HCT116 (cell line): Measurements from ENCODE around the gene SANBR. TPM values are rescaled to one million over a fixed set of nuclear protein-coding genes. Genes with fewer than 3 reads are reported as not detected.

Experiments used
- ATAC-seq: fragments of 200-7000 bp; cut with Tn5 transposase; 2 replicates; pipeline ENCODE4 v1.9.1; 2020; ENCODE audit warnings: mild to moderate bottlenecking, moderate library complexity
- BruUV-seq: library from RNA; stranded (reverse); fragments of 400-500 nt; replicated peaks from 2 replicates; lab custom pipeline; 2021; lab: Mats Ljungman, UMichigan
- CTCF ChIA-PET: fragments of 300-600 bp; sonication (Branson Sonifier 250); formaldehyde crosslinking; loops from one replicate; lab custom pipeline; 2021; ENCODE audit warnings: antibody characterized with exemption; lab: Charles Lee
- POLR2A ChIA-PET: fragments of 300-600, 350-600 bp; sonication (Branson Sonifier 250); formaldehyde crosslinking; loops from one replicate; lab custom pipeline; 2021; ENCODE audit warnings: antibody characterized with exemption; lab: Charles Lee
- RAD21 ChIA-PET, 2 experiments: fragments of 300-600 bp; sonication (Branson Sonifier 250); formaldehyde crosslinking; loops; one replicate each; lab custom pipeline; 2023; ENCODE audit warnings: low total read pairs in 2 of 2; ENCODE audit not compliant: uncharacterized antibody in 2 of 2, unreplicated experiment in 2 of 2, low non-redundant PET in 1 of 2; lab: Charles Lee
- DNase-seq: peaks from one replicate; pipeline ENCODE4 v3.0.0-alpha.2; 2010; ENCODE audit warnings: low read depth, low spot score
- H2AFZ ChIP-seq: fragments of 200-600 bp; shearing (Covaris generic), sonication (generic); 2 replicates; pipeline ENCODE4 v1.6.1; 2017; ENCODE audit warnings: low read depth, mixed run types, mixed read lengths, antibody characterized with exemption, low read length; ENCODE audit not compliant: poor library complexity, severe bottlenecking
- H3K27ac ChIP-seq: 2 replicates; pipeline ENCODE4 v1.5.1; 2012; ENCODE audit warnings: low read depth, low read length
- H3K27me3 ChIP-seq: fragments of 200-600 bp; sonication (generic); 2 replicates; pipeline ENCODE4 v1.6.1; 2016; ENCODE audit warnings: mixed run types, low read length, mixed read lengths; ENCODE audit not compliant: insufficient read depth
- H3K36me3 ChIP-seq, 2 experiments: fragments of 200-500 bp in 1 of 2; fragments of 200-600 bp in 1 of 2; sonication (Bioruptor generic) in 1 of 2; sonication (generic) in 1 of 2; 2 replicates each; pipeline versions ENCODE4 v1.5.1 to v1.6.1; 2014 to 2016; ENCODE audit warnings: low read length in 2 of 2, inconsistent platforms in 1 of 2, mixed read lengths in 1 of 2, mixed run types in 1 of 2; ENCODE audit not compliant: insufficient read depth in 2 of 2, control insufficient read depth in 1 of 2
- H3K4me1 ChIP-seq, 2 experiments: fragments of 200-600 bp in 1 of 2; sonication (generic) in 1 of 2; 2 replicates each; pipeline versions ENCODE4 v1.5.1 to v1.6.1; 2012 to 2017; ENCODE audit warnings: low read length in 2 of 2, inconsistent platforms in 1 of 2, mild to moderate bottlenecking in 1 of 2, mixed read lengths in 1 of 2, mixed run types in 1 of 2, moderate library complexity in 1 of 2; ENCODE audit not compliant: insufficient read depth in 2 of 2, control insufficient read depth in 1 of 2
- H3K4me2 ChIP-seq: fragments of 200-600 bp; sonication (generic); 2 replicates; pipeline ENCODE4 v1.6.1; 2017; ENCODE audit warnings: mixed run types, low read length, mixed read lengths
- H3K4me3 ChIP-seq, 2 experiments: fragments of 200-600 bp in 1 of 2; sonication (generic) in 1 of 2; replicated peaks in 1 of 2; 2 replicates each; pipeline ENCODE4 v1.5.1; 2011 to 2016; ENCODE audit warnings: low read length in 2 of 2, control low read depth in 1 of 2, low read depth in 1 of 2, mild to moderate bottlenecking in 1 of 2, mixed read lengths in 1 of 2, mixed run types in 1 of 2
- H3K79me2 ChIP-seq: fragments of 200-600 bp; sonication (generic); 2 replicates; pipeline ENCODE4 v1.6.1; 2017; ENCODE audit warnings: mild to moderate bottlenecking, mixed run types, low read length, moderate library complexity, mixed read lengths; ENCODE audit not compliant: insufficient read depth
- H3K9ac ChIP-seq: fragments of 200-600 bp; sonication (generic); 2 replicates; pipeline ENCODE4 v1.6.1; 2016; ENCODE audit warnings: low read length, mixed read lengths
- H3K9me2 ChIP-seq: fragments of 200-600 bp; sonication (generic), shearing (Covaris generic); 2 replicates; pipeline ENCODE4 v1.6.1; 2017; ENCODE audit warnings: mixed run types, mild to moderate bottlenecking, moderate library complexity; ENCODE audit not compliant: insufficient read depth
- H3K9me3 ChIP-seq, 2 experiments: fragments of 200-500 bp in 1 of 2; fragments of 200-600 bp in 1 of 2; sonication (Bioruptor generic) in 1 of 2; sonication (generic) in 1 of 2; 2 replicates each; pipeline ENCODE4 v1.6.1; 2014 to 2017; ENCODE audit warnings: low read length in 2 of 2, mixed read lengths in 2 of 2, inconsistent platforms in 1 of 2, low read depth in 1 of 2, mild to moderate bottlenecking in 1 of 2, mixed run types in 1 of 2, moderate library complexity in 1 of 2; ENCODE audit not compliant: control insufficient read depth in 1 of 2, insufficient read depth in 1 of 2
- H4K20me1 ChIP-seq: fragments of 200-600 bp; sonication (generic), shearing (Covaris generic); 2 replicates; pipeline ENCODE4 v1.6.1; 2017; ENCODE audit warnings: mixed run types, mild to moderate bottlenecking, moderate library complexity; ENCODE audit not compliant: insufficient read depth
- CBX3 ChIP-seq: IDR thresholded peaks from 2 replicates; pipeline ENCODE4 v1.6.1; 2012; ENCODE audit warnings: low read depth
- CTCF ChIP-seq, 3 experiments: fragments of 200-600 bp in 1 of 3; sonication (generic) in 1 of 3; IDR thresholded peaks in 2 of 3; conservative IDR thresholded peaks in 1 of 3; 2 replicates each; pipeline ENCODE4 v1.5.1; 2012 to 2017; ENCODE audit warnings: low read depth in 2 of 3, low read length in 2 of 3, antibody characterized with exemption in 1 of 3, borderline replicate concordance in 1 of 3, control low read depth in 1 of 3, mild to moderate bottlenecking in 1 of 3, mixed read lengths in 1 of 3, mixed run types in 1 of 3, moderate library complexity in 1 of 3; ENCODE audit not compliant: insufficient read depth in 1 of 3
- EZH2 ChIP-seq: fragments of 200-600 bp; sonication (generic); IDR thresholded peaks from 2 replicates; pipeline ENCODE4 v1.6.1; 2017; ENCODE audit warnings: antibody characterized with exemption, mixed run types
- JUND ChIP-seq: IDR thresholded peaks from 2 replicates; pipeline ENCODE4 v1.6.1; 2012
- MAX ChIP-seq: IDR thresholded peaks from 2 replicates; pipeline ENCODE4 v1.6.1; 2012
- POLR2AphosphoS5 ChIP-seq: IDR thresholded peaks from 2 replicates; pipeline ENCODE4 v1.6.1; 2011; ENCODE audit warnings: mild to moderate bottlenecking, low read depth, low read length, moderate library complexity
- SIN3A ChIP-seq: IDR thresholded peaks from 2 replicates; pipeline ENCODE4 v1.6.1; 2012; ENCODE audit warnings: low read depth
- SP1 ChIP-seq: IDR thresholded peaks from 2 replicates; pipeline ENCODE4 v1.6.1; 2012; ENCODE audit warnings: low read depth
- SRF ChIP-seq: IDR thresholded peaks from 2 replicates; pipeline ENCODE4 v1.6.1; 2012; ENCODE audit warnings: low read depth
- YY1 ChIP-seq: IDR thresholded peaks from 2 replicates; pipeline ENCODE4 v1.6.1; 2011; ENCODE audit warnings: low read length, low read depth, moderate library complexity, mild to moderate bottlenecking; ENCODE audit not compliant: insufficient replicate concordance; ENCODE audit errors: extremely low read depth
- intact Hi-C: fragments of 100-400 bp; cut with micrococcal nuclease; formaldehyde crosslinking; loops from 2 replicates; pipeline ENCODE4 v1.10.0; 2022
- total RNA-seq: library from RNA; stranded (reverse); gene quantifications from one replicate; pipeline ENCODE4 v1.2.1, GENCODE V29; 2021; ENCODE audit not compliant: unreplicated experiment
- TF ChIP-seq, protein P1 (sequence below): IDR thresholded peaks from 2 replicates; pipeline ENCODE4 v1.6.1; 2011; ENCODE audit warnings: mild to moderate bottlenecking, low read length, moderate library complexity; ENCODE audit not compliant: insufficient replicate concordance; ENCODE audit errors: extremely low read depth
- TF ChIP-seq, protein P2 (sequence below): IDR thresholded peaks from 2 replicates; pipeline ENCODE4 v1.6.1; 2012; ENCODE audit warnings: low read depth

The SANBR gene
- total RNA-seq, 1 experiment from 2014 or later = 4.6 TPM

DNA sequence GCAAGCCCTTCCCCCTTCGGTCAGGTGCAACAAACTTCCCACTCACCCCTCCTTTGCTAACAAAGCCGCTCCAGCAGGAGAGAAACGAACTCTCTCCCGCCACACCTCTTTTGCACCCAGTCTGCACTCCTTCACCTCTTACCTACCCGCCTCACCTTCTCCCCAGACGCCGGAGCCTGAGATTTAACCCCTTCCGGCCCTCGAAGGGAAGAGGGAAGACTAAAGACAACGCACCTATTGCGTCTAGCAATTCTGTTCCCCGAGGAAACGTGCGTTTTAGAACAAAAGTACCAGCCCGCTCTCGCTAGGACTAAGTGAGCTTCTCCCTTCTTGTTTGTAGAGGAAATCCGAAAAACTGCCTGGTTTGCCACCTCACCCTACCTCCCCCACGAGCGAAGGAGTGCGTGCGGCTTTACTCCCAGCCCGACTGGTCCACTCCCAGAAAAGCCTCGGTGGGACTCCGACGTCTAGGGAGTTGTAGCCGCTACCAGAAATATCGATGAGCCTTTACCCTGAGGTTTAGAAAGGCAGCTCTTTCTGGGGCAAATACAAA lies 48.6 kb upstream of the SANBR start:
- BruUV-seq = no TSS peak
- Histone ChIP-seq H3K4me2 (peak overlapping the region; percentile 75), H3K9me2 (no peaks in the 10 kb centered on the region), H3K27me3 (no peaks in the 10 kb centered on the region), H4K20me1 (no peaks in the 10 kb centered on the region), H3K4me1 (peaks cover 24 to 38% of the 10 kb centered on the region in 2 experiments), H3K4me3 (peak overlapping the region; percentile 75 to 81), H3K79me2 (peaks cover 42% of the 10 kb centered on the region), H3K27ac (peak overlapping the region; percentile 80), H2AFZ (peak overlapping the region; percentile 91), H3K9me3 (no peaks in the 10 kb centered on the region), H3K36me3 (no peaks in the 10 kb centered on the region), H3K9ac (peak overlapping the region; percentile 73)
- ChIA-PET RAD21 (no interaction called here), POLR2A (no interaction called here), CTCF (interaction anchor here (2.5 kb wide), 1 partner anchor 18 kb away, joined by 7 read pairs; no protein-coding TSS in a partner anchor)
- intact Hi-C loops = loop anchor here (5.0 kb wide), 2 partner anchors 135 to 160 kb away; partner anchors contain the start of gene REL
- ATAC-seq = peak; percentile 80
- DNase-seq = peak; percentile 86
- TF ChIP-seq, protein P1, sequence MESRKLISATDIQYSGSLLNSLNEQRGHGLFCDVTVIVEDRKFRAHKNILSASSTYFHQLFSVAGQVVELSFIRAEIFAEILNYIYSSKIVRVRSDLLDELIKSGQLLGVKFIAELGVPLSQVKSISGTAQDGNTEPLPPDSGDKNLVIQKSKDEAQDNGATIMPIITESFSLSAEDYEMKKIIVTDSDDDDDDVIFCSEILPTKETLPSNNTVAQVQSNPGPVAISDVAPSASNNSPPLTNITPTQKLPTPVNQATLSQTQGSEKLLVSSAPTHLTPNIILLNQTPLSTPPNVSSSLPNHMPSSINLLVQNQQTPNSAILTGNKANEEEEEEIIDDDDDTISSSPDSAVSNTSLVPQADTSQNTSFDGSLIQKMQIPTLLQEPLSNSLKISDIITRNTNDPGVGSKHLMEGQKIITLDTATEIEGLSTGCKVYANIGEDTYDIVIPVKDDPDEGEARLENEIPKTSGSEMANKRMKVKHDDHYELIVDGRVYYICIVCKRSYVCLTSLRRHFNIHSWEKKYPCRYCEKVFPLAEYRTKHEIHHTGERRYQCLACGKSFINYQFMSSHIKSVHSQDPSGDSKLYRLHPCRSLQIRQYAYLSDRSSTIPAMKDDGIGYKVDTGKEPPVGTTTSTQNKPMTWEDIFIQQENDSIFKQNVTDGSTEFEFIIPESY = peak; percentile 19
- TF ChIP-seq JUND = peak; percentile 57
- TF ChIP-seq CTCF (IDR thresholded peaks at IDR 0.05 in 2 of 3, conservative IDR thresholded peaks at IDR 0.05 in 1 of 3; ENCODE audit: borderline replicate concordance in 1 of 3, insufficient read depth in 1 of 3, low read depth in 2 of 3, low read length in 2 of 3) = no peak
- TF ChIP-seq CBX3 = peak; percentile 97
- TF ChIP-seq, protein P2, sequence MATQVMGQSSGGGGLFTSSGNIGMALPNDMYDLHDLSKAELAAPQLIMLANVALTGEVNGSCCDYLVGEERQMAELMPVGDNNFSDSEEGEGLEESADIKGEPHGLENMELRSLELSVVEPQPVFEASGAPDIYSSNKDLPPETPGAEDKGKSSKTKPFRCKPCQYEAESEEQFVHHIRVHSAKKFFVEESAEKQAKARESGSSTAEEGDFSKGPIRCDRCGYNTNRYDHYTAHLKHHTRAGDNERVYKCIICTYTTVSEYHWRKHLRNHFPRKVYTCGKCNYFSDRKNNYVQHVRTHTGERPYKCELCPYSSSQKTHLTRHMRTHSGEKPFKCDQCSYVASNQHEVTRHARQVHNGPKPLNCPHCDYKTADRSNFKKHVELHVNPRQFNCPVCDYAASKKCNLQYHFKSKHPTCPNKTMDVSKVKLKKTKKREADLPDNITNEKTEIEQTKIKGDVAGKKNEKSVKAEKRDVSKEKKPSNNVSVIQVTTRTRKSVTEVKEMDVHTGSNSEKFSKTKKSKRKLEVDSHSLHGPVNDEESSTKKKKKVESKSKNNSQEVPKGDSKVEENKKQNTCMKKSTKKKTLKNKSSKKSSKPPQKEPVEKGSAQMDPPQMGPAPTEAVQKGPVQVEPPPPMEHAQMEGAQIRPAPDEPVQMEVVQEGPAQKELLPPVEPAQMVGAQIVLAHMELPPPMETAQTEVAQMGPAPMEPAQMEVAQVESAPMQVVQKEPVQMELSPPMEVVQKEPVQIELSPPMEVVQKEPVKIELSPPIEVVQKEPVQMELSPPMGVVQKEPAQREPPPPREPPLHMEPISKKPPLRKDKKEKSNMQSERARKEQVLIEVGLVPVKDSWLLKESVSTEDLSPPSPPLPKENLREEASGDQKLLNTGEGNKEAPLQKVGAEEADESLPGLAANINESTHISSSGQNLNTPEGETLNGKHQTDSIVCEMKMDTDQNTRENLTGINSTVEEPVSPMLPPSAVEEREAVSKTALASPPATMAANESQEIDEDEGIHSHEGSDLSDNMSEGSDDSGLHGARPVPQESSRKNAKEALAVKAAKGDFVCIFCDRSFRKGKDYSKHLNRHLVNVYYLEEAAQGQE = no peak
- TF ChIP-seq POLR2AphosphoS5 = peak; percentile 79
- TF ChIP-seq EZH2 = no peak
- TF ChIP-seq YY1 = peak; percentile 84
- TF ChIP-seq SRF = peak; percentile 96
- peak; percentile 82 for TF ChIP-seq SP1
- TF ChIP-seq MAX = peak; percentile 87
- TF ChIP-seq SIN3A = peak; percentile 88
